GM21423 (cell line): ENCODE measurements around the gene METTL22.
"Not testable (repeated sequence)": the region's sequence is repeated elsewhere in the genome, so short reads cannot be mapped to it uniquely, and the experiment has no call there.

ENCODE experiments used
- ATAC-seq: cut with Tn5 transposase; IDR thresholded peaks from one replicate; pipeline ENCODE4 v1.9.1; 2021; ENCODE audit warnings: mild to moderate bottlenecking, moderate library complexity; ENCODE audit not compliant: unreplicated experiment

METTL22 gene

DNA sequence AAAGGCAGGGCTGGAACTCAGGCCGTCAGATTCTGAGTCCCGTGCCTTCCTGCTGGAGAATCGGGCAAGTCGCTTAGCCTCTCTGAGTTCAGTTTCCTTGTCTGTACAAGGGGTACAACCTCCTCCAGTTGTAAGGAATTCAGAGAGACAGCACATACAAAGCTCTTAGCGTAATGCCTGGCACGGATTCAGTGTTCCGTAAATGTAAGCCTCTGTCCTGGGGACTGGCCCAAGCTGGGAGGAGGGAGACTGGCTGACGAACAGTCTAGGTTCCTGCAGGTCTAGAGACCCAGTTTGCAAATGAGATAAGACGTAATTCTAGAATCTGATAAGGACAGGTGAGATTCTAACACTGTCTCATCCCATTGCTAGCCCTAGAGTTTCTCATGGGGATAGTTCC, 9.9 kb downstream of the METTL22 start:
- ATAC-seq, result no peak

DNA sequence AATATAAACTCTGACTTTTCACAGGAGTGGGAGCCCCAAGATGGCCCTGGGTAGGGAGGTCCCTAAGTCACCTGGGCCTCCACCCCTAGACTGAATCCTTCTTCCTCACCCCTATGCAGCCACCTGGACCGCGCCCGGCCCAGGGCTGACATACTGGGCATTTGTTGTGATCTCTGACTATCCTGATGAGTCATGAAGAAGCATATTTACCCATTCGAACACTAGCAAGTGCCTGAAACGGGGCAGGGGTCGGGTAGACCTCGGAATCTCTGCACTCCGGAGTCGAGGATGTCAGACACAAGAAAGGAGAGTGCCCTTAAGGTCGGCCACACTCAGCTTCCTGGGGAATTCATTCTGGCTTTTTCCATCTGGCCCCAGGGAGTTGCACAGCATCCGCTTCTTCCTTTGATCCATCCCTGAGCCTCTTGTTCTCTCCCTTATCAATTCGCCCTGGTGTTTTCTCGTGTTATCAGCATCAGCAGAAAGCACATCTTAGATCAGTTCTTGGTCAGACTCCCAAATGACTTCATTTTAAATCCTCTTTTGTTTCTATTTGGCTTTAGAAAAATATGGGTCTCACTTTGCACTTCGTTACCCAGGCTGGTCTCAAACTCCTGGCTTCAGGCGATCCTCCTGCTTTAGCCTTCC, 10.4 kb downstream of the METTL22 start:
- no peak for ATAC-seq

GRCh38 chr16:8632675-8633182, 11.2 kb downstream of the METTL22 start:
- ATAC-seq, result no peak

DNA sequence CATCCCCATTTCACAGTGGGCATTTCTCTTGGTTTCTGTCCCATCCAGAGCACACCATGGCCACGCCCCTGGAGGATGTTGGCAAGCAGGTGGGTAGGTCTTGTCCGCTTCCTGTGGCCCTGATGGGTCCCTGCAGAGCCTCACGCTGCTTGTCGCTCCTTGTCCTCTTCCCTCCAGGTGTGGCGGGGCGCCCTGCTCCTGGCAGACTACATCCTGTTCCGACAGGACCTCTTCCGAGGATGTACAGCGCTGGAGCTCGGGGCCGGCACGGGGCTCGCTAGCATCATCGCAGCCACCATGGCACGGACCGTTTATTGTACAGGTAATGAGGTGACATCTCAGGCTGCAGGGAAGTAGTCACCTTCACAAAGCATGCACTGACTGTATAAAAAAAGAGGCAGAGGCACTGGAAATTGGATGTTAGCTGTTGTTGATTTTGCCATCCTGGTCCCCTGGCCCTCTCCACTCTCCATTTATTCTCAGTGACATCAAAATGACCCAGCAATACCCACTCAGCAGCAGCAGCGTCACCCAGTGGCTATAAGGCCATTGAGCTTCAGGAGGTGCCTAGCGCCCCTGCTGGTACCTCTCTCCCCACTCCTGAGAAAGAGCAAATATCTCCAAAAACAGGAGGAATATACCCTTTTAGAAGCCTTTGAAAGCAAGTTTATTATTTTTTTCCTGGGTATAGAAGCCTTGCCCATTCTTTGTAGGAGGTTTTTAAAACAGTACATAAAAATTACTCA, 13.7 kb downstream of the METTL22 start:
- no peak for ATAC-seq

DNA sequence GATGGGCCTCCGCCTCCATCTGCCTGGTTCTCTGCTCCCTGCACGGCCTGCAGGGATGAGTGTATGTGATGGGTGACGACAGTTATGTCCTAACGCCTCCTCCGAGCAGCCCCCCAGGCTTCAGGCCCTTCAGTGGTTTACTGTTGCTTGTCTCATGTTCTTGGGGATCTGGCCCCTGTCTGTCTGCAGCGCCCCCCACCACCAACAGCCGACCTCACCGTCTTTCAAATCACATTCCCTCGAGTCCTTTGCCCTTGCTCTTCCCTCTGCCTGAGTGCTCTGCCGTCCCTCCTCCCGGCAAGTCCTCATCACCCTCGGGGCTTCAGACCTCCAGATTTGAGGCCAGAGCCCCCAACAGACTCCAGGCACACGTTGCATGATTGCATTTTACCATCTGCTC, 18.2 kb downstream of the METTL22 start:
- no peak for ATAC-seq

DNA sequence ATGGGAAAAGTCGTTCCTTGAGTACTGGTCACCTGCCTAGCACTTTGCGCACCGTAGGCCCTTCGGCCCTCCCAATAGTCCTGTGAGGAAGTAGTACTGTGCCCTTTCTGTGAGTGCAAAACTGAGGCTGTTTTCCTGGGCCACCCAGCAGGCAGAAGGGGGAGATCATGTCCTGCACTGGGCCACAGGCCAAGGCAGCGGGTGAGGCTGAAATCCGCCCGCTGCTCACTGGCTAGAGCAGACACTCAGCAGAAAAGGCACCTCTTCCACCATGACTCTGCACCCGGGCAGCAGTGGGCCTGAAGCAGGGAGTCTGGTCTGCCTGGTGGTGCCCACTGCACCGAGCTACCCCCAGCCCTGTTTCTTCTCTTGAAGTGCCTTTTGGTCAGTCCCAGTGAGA, 20.2 kb downstream of the METTL22 start:
- ATAC-seq, result no peak

DNA sequence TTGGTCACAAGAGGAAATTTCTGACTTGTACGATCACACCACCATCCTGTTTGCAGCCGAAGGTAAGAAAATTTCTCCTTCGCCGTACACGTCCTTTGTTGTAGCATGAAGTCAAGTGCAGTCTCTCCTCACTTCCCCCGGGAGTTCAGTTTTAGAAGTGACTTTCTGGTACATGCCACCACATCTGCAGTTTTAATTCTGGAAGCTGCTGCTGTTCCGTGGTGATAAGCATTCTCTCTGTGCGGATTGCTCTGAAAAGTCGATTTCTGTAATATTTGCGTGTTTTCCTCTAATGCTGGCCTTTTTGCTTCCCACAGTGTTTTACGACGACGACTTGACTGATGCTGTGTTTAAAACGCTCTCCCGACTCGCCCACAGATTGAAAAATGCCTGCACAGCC, 20.6 kb downstream of the METTL22 start:
- ATAC-seq, result no peak

DNA sequence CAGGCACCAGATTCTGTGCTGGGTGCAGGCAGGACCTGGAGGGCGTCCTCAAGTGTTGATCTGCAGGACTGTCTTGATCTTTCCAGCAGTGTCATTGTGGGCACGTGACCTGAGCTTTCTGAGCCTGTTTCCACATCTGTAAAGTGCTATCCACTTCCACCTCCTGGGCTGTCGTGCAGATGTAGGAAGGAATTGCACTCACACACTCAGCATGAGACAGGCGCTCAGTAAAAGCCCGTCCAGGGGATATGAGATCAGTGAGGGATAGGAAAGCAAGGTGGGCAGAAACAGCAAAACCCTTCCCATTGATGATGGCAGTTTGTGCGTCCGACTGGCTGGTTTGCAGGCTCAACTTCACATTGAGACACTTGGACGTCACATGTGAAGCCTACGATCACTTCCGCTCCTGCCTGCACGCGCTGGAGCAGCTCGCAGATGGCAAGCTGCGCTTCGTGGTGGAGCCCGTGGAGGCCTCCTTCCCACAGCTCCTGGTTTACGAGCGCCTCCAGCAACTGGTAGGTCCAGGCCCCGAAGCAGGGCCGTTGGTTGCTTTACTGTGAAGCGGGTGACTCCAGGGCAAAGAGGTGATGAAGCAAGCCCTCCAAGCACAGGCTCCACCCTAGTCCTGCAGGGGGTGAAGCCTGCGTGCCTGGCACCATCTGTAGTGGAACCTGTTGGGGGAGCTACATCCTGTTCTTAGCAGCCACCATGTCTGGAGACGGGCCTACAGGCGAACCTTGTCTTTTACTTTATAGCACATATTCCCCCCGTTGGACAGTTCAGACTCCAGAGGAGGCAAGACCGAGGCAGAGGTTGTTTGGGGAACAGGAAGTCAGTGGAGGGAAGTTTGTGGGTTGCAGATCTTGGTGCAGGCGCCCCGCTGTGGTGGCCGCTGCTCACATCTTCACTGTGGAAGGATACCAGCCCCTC, 23.0 kb downstream of the METTL22 start:
- ATAC-seq, result no peak

GRCh38 chr16:8645141-8645521, 23.6 kb downstream of the METTL22 start:
- ATAC-seq, result no peak

GRCh38 chr16:8645831-8646230, 24.3 kb downstream of the METTL22 start:
- ATAC-seq, result no peak

DNA sequence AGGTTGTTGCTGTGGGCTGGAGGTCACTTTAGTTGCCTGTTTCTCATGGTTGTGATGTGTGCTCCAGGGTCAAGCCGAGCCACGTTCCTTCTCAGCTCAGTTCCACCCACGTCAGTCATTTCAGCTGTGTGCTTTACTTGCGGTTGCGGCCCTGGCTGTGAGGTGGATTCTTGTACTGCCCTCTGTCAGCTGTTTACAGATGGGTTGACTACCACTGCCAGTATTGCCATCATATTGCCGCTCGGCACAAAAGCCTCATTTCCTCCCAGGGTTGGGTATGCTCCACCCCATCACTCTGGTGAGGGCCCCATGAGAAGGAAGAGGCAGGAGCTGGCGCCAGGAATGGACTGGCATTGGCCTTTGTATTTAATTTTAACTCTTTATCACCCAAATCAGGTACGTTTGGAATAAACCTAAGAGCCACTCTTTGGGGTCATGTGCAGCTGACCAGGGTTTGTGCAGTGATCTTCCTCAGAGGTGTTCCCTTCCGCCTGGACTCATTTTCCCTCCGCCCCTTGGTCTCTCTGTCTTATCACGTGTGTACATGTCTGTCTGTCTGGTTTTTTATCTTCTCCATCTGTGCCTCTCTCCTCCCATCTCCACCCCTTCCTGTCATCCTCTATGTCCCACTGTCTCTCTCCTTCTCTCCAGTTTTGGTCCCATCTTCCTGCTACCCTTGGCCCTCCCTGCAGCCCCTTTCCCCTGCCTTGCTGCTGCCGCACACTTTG, 25.0 kb downstream of the METTL22 start:
- no peak for ATAC-seq

- ATAC-seq, result no peak
Measured at GRCh38 chr16:8647721-8648318, 26.3 kb downstream of the METTL22 start.

DNA sequence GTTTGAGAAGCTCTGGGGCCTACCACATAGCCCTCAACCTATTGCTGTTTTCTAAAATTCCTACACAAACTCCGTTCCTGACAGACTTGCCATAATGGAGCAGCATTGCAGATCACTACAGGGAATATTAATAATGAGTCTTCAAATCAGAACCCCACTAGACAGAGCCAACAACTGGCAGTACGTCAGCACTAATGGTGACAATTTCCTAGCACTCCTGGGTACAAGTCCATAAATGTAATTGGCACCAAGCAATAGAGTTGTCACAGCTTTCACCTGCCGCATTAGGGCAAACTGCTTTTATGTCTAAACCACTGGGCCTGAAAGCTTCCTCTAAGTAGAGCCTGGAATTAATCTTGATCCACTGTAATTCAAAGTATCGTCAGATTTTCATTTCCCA, 27.4 kb downstream of the METTL22 start:
- no peak for ATAC-seq

GRCh38 chr16:8649829-8650554, 28.5 kb downstream of the METTL22 start:
- no peak for ATAC-seq

DNA sequence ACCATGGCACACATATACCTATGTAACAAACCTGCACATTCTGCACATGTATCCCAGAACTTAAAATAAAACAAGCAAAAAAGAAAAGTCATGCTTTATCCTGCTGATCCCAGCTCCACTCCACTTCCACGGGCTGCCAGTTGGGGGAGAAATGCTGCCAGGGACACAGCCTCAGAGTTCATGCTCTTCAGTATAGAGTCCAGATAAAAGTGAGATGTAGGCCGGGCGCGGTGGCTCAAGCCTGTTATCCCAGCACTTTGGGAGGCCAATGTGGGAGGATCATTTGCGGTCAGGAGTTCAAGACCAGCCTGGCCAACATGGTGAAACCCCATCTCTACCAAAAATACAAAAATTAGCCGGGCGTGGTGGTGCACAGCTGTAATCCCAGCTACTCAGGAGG, 30.5 kb downstream of the METTL22 start:
- not testable (repeated sequence) for ATAC-seq

- ATAC-seq, result peak; percentile 78
Measured at GRCh38 chr16:8655184-8655717, 33.8 kb downstream of the METTL22 start.

- ATAC-seq, result no peak
Measured at GRCh38 chr16:8656376-8656775, 34.9 kb downstream of the METTL22 start.

DNA sequence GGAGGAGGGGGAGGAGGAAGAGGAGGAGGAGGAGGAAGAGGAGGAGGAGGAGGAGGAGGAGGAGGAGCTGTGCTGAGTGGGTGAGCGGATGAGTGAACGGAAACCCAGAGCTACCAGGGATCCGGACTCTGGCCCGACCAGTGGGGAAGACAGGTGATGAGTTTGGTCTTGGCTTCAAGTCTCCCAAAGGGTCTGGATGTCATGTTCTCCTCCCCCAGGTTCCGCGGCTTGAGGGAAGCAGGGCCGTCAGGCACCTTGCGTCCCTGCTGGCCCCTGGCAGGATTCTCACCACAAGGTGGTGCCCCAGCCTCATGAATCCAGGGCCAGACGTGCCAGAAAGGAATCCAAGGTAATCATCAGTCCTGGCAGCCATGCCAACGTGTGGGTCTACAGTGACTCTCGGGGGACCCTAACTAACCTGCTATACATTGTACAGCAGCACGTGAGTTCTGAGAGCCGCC, 39.4 kb downstream of the METTL22 start:
- ATAC-seq, result no peak

DNA sequence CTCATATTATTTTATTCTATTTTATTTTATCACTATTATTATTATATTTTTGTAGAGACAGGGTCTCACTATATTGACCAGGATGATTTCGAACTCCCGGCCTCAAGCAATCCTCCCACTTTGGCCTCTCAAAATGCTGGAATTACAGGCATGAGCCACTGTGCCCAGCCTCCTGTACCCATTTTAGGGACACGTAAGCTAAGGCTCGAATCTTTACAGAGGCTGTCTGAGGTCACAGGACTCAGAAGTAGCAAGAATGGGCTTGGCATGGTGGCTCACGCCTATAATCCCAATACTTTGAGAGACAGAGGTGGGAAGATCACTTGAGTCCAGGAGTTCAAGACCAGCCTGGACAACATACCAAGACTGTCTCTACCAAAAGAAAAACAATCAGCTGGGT, 40.2 kb downstream of the METTL22 start:
- ATAC-seq, result no peak
